Measurements from ENCODE around the gene ERCC6L2. TPM values are rescaled to one million over a fixed set of nuclear protein-coding genes. Genes with fewer than 3 reads are reported as not detected.

ERCC6L2 gene
- polyA plus RNA-seq, 1 of the 3 experiments (the other 2 are of a cell fraction): 10.0 TPM

- H3K4me1 ChIP-seq (ENCODE audit: control insufficient read depth in 1 of 2, insufficient read depth in 2 of 2, low read depth in 1 of 2, low read length in 1 of 2): peaks cover 22 to 33% of the 10 kb centered on the region in 2 experiments; a peak in 3 of 4 replicates
- H4K20me1 ChIP-seq (ENCODE audit: insufficient read depth): no peaks in the 10 kb centered on the region
- H3K9me3 ChIP-seq: peaks cover 8% of the 10 kb centered on the region; the same call in 1 of the 2 replicates
- H3K9me2 ChIP-seq: no peaks in the 10 kb centered on the region
- peak overlapping the region in 1 of 2 experiments; percentile 73; a peak in 2 of 4 replicates for H3K27ac ChIP-seq (ENCODE audit: low read depth in 2 of 2, low read length in 1 of 2)
- no peak overlapping the region for H3K9ac ChIP-seq
- H3K4me2 ChIP-seq: peak overlapping the region; percentile 21; the same call in 1 of the 2 replicates
- WGBS (ENCODE audit: low lambda C conversion rate): 0% methylated on average over 2 of the region's 2 CpGs
- no peaks in the 10 kb centered on the region for H3K79me2 ChIP-seq (ENCODE audit: insufficient read depth)
- peaks cover 0 to 4% of the 10 kb centered on the region in 2 experiments for H3K36me3 ChIP-seq (replicated peaks in 1 of 2; ENCODE audit: control insufficient read depth in 1 of 2, insufficient read depth in 2 of 2, low read length in 1 of 2)
- H3K4me3 ChIP-seq (ENCODE audit: low read depth in 2 of 2, low read length in 1 of 2): no peak overlapping the region
- POLR2A ChIA-PET: interaction anchor here (1.0 kb wide), 1 partner anchor 18 kb away, joined by 3 read pairs; the partner anchor contains the start of gene ERCC6L2
- H3F3A ChIP-seq (replicated peaks; ENCODE audit: insufficient read depth): peaks cover 30% of the 10 kb centered on the region
- CTCF ChIA-PET: interaction anchor here (0.8 to 1.4 kb wide), 2 partner anchors 13 to 361 kb away, joined by 3 read pairs; no protein-coding TSS in a partner anchor
- DNase-seq: peak; percentile 53
- H3K27me3 ChIP-seq (ENCODE audit: insufficient read depth): no peaks in the 10 kb centered on the region
- H2AFZ ChIP-seq (ENCODE audit: low read depth): no peak overlapping the region
- peak; percentile 89 for TF ChIP-seq JUND (IDR thresholded peaks at IDR 0.05)
- TF ChIP-seq RXRA (IDR thresholded peaks at IDR 0.05; ENCODE audit: borderline replicate concordance, low read depth): peak; percentile 78; the same call in 1 of the 2 replicates
- TF ChIP-seq CHD2 (IDR thresholded peaks at IDR 0.05; ENCODE audit: low read length, partially characterized antibody): no peak
- no peak for TF ChIP-seq YY1 (IDR thresholded peaks at IDR 0.05; ENCODE audit: low read depth)
- no peak for TF ChIP-seq MEF2A (IDR thresholded peaks at IDR 0.05; ENCODE audit: borderline replicate concordance, low read depth)
- TF ChIP-seq NRF1 (IDR thresholded peaks at IDR 0.05; ENCODE audit: low read depth, low read length): no peak
- TF ChIP-seq, protein P1, sequence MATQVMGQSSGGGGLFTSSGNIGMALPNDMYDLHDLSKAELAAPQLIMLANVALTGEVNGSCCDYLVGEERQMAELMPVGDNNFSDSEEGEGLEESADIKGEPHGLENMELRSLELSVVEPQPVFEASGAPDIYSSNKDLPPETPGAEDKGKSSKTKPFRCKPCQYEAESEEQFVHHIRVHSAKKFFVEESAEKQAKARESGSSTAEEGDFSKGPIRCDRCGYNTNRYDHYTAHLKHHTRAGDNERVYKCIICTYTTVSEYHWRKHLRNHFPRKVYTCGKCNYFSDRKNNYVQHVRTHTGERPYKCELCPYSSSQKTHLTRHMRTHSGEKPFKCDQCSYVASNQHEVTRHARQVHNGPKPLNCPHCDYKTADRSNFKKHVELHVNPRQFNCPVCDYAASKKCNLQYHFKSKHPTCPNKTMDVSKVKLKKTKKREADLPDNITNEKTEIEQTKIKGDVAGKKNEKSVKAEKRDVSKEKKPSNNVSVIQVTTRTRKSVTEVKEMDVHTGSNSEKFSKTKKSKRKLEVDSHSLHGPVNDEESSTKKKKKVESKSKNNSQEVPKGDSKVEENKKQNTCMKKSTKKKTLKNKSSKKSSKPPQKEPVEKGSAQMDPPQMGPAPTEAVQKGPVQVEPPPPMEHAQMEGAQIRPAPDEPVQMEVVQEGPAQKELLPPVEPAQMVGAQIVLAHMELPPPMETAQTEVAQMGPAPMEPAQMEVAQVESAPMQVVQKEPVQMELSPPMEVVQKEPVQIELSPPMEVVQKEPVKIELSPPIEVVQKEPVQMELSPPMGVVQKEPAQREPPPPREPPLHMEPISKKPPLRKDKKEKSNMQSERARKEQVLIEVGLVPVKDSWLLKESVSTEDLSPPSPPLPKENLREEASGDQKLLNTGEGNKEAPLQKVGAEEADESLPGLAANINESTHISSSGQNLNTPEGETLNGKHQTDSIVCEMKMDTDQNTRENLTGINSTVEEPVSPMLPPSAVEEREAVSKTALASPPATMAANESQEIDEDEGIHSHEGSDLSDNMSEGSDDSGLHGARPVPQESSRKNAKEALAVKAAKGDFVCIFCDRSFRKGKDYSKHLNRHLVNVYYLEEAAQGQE (IDR thresholded peaks at IDR 0.05; ENCODE audit: low read depth, low read length): no peak
- no peak for TF ChIP-seq MXI1 (IDR thresholded peaks at IDR 0.05; ENCODE audit: low read depth, low read length)
- TF ChIP-seq GABPA (IDR thresholded peaks at IDR 0.05; ENCODE audit: low read depth): no peak
- no peak for TF ChIP-seq RFX5 (IDR thresholded peaks at IDR 0.05; ENCODE audit: low read length)
- TF ChIP-seq, protein P2, sequence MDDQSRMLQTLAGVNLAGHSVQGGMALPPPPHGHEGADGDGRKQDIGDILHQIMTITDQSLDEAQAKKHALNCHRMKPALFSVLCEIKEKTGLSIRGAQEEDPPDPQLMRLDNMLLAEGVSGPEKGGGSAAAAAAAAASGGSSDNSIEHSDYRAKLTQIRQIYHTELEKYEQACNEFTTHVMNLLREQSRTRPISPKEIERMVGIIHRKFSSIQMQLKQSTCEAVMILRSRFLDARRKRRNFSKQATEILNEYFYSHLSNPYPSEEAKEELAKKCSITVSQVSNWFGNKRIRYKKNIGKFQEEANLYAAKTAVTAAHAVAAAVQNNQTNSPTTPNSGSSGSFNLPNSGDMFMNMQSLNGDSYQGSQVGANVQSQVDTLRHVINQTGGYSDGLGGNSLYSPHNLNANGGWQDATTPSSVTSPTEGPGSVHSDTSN (IDR thresholded peaks at IDR 0.05): peak; percentile 91
- peak; percentile 94 for TF ChIP-seq TEAD4 (IDR thresholded peaks at IDR 0.05; ENCODE audit: borderline replicate concordance, insufficient read depth)
- TF ChIP-seq RAD21 (IDR thresholded peaks at IDR 0.05; ENCODE audit: low read length): no peak
- peak; percentile 67 for TF ChIP-seq POLR2AphosphoS5 (IDR thresholded peaks at IDR 0.05; ENCODE audit: low read depth, low read length)
- TF ChIP-seq RCOR1 (IDR thresholded peaks at IDR 0.05; ENCODE audit: low read length): peak; percentile 19; the same call in 1 of the 2 replicates
- no peak for TF ChIP-seq USF1 (IDR thresholded peaks at IDR 0.05; ENCODE audit: borderline replicate concordance, low read depth)
- TF ChIP-seq FOSL2 (IDR thresholded peaks at IDR 0.05; ENCODE audit: borderline replicate concordance, low read depth): peak; percentile 71
- TF ChIP-seq USF2 (IDR thresholded peaks at IDR 0.05; ENCODE audit: borderline replicate concordance, low read depth, low read length): no peak
- no peak for TF ChIP-seq CTCF (IDR thresholded peaks at IDR 0.05)
- TF ChIP-seq FOXM1 (IDR thresholded peaks at IDR 0.05; ENCODE audit: low read depth): peak; percentile 78; the same call in 1 of the 2 replicates
- peak; percentile 84 for TF ChIP-seq ZBTB33 (IDR thresholded peaks at IDR 0.05; ENCODE audit: borderline replicate concordance, low read depth)
- peak; percentile 32 to 95; a peak in 3 of 4 replicates for TF ChIP-seq EP300 (IDR thresholded peaks at IDR 0.05; ENCODE audit: borderline replicate concordance in 1 of 2, low read depth in 1 of 2, low read length in 1 of 2)
- TF ChIP-seq MAX (IDR thresholded peaks at IDR 0.05; ENCODE audit: low read depth): peak; percentile 59
Observed at GRCh38 chr9:95857124-95857523, 18.4 kb upstream of the ERCC6L2 start.

All from SK-N-SH (cell line).